HG02870 (cell line): ENCODE measurements around the gene MFAP4.

ENCODE experiments used
- ATAC-seq: cut with Tn5 transposase; IDR thresholded peaks from one replicate; pipeline ENCODE4 v1.9.1; 2021; ENCODE audit warnings: mild to moderate bottlenecking, moderate library complexity; ENCODE audit not compliant: unreplicated experiment

The MFAP4 gene, protein sequence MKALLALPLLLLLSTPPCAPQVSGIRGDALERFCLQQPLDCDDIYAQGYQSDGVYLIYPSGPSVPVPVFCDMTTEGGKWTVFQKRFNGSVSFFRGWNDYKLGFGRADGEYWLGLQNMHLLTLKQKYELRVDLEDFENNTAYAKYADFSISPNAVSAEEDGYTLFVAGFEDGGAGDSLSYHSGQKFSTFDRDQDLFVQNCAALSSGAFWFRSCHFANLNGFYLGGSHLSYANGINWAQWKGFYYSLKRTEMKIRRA

DNA sequence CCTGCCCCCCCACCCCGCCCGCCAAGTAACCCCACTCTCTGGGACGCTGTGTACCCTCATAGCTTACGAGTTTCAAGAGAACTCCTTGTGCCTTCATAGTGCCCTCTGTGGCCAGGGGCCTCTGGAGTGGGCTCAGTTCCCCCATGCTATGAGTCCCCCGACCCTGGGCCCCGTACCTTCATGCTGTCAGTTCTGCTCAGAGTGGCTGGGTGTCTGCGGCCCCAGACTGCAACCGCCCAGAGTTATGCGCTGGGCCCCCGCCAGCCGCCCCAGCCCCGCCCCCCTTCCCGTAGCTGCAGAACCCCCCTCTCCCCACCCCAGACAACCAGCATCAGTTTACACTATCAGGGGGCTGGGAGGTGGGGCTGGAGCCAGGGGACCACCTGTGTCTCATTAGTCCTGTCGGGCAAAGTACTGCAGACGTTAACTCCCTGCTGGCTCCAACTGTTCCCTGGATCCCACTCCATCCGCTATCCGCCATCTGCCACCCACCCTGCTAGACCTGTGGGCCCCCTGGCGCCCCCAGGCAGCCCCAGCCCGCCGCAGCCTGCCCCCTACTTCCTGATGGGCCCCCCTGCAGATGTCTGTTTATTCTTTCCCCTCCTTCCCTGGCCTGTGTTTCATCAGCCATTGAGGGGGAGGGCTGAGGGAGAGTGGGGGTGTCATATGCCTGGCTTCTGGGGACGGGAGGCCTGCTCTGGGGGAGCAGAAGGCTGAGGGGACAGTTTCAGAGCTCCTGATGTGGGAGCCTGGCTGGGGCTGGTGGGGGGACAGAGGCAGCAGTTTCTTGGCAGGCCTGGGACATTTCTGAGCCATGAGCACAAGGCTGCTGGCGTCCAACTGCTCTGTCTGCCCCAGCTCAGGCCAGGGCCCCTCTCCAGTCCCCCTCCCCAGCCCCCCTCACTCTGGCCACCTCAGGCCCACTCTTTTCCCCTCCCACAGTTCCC lies at the start of gene MFAP4:
Gene MFAP4 (minus strand): TSS at position 217 of the 947 bp plus-strand sequence. CDS start 35 bp downstream, at position 182.
- no peak for ATAC-seq

DNA sequence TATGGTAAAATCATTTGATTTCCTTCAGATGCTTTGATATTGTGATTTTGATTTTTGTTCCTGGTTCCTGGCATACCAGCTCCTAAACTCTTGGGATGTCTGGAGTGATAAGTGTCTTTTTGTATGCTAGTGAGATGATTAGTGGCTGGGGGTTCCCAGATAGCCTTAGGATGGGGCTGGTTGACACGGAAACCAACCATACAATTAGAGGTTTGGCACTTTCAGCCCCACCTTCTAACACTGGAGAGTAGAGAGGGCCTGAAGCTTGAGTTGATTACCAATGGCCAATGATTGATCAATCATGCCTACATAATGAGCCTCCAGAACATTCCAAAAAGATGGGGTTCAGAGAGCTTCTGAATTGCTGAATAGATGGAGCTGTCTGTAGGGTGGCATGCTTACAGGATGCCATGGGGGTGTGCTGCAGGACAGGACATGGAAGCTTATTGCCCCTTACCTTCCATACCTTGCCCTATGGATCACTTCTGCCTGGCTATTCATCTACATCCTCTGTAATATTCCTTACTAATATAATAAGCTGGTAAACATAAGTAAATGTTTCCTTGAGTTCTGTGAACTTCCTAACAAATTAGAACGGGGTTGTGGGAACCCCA lies 46.8 kb upstream of the MFAP4 start:
- no peak for ATAC-seq

DNA sequence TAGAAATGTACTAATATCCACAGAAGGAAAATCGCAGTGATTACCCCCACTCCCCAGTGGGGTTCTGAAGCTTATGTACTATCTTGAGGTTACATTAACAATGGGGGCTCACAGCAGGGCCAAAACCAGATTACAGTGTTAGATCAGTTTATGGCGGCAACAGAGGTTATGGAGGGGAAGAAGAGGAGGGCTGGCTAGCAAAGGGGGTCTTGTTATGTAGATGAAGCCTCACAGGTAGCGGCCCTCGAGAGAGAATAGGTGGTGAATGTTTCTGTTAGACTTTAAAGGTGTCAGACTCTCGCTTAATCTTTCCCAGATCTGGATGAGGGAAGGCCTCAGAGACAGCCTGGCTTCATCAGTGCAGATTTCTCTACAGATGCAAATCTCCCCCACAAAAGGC lies 46.3 kb upstream of the MFAP4 start:
- no peak for ATAC-seq

DNA sequence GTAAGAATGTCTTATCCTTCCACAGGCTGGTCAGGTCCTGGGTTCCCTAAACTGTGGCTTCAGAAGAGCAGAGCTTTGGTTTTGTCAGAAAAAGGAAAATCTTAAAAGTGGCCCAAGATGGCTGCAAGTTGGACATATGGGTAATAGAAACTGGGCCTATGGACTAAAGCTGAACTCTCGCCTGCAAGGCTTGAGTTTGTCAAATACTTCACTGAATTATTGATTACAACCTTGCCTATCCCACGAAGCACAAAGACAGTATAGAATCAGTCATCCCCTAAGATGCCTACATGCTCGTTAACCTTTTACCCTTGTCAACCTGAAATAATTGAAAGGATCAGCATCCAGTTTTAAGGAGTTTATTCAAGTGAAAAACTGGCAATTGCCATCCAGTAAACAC lies 44.7 kb upstream of the MFAP4 start:
- ATAC-seq: no peak

DNA sequence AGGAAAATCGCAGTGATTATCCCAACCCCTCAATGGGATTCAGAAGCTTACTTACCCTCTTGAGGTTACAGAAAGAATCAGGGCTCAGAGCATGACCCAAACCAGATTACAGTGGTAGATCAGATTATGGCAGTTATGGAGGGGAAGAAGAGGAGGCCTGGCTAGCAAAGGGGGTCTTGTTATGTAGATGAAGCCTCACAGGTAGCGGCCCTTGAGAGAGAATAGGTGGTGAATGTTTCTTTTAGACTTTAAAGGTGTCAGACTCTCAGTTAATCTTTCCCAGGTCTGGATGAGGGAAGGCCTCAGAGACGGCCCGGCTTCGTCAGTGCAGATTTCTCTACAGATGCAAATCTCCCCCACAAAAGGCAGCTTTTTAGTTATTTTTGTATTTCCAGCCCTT lies 39.6 kb upstream of the MFAP4 start:
- ATAC-seq: no peak

DNA sequence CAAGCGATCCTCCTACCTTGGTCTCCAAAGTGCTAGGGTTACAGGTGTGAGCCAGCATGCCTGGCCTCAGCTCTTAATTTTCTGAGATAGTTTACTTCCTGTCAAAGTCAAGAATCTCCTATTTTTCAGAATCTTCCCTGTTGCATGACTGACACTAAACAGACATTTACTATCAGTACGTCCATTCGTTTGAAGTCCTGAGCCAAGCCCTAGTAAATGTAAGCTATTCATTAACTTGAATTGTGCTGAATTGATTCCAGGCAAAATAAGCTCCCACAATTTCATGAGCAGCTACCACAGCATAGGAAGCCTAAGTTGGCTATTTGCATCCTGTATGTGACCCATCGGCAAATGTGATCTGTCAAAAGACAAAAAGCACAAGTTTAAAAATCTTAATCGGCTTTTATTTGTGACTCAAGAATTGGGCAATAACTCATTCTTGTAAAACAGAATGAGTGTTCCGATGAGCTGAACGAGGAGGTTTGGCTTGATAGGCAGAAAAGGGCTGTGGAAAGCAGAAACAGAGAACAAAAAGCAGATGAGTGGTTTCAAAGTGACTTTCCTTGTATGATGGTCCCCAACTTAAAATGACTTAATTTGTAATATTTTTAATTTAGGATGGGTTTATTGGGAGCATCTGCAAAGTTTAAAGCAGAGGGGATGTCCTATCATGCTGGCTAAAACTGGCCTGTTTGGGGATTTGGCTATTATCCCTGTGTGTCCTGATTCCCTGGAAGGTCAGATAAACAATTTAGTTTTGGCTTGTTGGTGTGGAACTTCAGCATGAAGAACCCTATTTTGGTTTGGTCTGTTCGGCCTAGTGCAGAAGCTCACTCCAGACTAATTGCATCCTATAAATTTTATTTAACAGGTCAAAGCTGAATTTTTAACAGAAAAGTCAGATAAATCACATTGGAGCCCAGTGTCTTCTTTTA lies 38.2 kb upstream of the MFAP4 start:
- ATAC-seq: no peak

DNA sequence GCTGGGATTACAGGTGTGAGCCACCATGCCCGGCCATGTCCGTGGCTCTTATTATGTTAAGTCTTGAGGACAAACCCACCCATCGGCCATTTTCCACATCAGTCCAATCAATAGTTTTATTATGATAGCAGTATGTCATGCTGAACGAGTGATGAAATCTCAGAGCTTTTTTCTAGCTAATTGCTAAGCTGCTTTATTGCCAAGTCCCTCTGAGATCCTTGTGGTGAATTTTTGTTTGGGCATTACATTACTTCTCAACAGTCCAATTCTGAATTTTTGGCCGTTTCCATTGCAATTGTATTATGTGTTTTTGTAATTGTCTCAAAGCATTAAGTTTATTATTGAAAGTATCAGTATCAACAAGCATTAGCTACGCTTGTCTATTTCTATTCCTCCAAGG lies 34.9 kb upstream of the MFAP4 start:
- ATAC-seq: no peak

DNA sequence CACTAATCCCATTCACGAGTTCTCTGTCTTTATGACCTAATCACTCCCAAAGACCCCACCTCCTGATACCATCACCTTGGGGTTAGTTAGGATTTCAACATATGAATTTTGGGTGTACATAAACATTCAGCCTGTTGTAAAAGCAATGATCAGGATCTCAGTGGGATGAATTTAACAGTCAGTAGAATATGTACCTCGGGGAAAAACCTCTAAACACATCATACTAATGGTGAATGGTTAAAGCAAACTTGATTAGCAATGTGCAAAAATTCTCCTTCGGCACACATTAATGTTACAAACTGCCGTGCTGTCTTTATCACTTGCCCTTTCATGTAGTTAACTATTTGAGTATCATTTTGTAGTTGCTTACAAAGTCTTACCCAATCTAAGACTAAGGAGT lies 34.2 kb upstream of the MFAP4 start:
- ATAC-seq: no peak

DNA sequence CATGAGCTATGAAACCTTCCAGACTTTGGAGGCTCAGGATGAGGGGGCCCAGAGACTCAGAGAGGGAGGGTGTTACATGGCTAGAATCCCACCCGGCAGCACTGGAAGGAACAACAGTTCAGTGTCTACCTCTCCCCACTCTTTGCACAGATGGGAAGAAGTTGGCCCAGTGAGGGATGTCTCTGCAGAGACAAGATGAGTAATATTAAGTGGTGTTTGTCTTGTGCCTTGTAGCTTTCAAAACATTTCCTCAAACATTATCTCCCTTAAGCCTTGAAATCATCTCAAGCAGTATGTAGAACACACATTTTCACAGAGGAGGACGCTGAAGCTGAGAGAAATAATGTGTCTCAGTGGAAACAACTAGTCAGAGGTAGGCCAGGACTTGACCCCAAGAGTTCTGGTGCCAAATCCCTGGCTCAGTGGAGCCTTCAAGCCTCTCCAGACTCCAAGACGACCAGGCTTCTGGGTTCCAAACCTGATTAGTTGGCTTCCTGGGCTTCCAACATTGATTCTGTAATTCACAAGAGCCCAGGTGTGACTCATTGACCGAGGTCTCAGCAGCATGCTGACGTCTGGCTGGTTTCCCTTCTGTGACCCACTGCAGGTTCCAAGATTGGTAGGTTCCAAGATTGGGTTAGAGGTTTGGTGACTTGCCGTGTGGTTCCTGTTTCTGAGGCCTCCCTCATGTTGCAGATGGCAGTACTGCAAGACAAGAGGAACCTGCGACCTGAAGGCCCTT lies 31.4 kb upstream of the MFAP4 start:
- no peak for ATAC-seq

DNA sequence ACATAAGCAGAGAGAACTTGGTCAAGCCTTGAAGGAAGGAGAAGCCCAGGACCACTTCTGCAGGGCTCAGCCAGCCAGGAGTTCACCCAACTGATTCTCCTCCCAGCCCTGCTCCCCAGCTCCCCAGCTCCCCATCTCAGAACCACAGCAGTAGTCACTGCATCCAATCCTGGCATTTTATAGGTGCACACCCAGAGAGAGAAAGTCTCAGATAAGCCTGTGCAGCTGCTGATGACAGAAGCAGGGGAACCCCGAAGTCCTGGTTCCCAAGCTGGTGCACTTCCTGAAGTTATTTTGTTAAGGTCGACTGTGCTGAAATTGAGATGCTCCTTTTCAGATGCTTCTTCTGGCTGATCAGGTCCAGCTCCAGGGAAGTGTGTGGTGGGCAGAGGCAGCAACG lies 30.6 kb upstream of the MFAP4 start:
- ATAC-seq: no peak

DNA sequence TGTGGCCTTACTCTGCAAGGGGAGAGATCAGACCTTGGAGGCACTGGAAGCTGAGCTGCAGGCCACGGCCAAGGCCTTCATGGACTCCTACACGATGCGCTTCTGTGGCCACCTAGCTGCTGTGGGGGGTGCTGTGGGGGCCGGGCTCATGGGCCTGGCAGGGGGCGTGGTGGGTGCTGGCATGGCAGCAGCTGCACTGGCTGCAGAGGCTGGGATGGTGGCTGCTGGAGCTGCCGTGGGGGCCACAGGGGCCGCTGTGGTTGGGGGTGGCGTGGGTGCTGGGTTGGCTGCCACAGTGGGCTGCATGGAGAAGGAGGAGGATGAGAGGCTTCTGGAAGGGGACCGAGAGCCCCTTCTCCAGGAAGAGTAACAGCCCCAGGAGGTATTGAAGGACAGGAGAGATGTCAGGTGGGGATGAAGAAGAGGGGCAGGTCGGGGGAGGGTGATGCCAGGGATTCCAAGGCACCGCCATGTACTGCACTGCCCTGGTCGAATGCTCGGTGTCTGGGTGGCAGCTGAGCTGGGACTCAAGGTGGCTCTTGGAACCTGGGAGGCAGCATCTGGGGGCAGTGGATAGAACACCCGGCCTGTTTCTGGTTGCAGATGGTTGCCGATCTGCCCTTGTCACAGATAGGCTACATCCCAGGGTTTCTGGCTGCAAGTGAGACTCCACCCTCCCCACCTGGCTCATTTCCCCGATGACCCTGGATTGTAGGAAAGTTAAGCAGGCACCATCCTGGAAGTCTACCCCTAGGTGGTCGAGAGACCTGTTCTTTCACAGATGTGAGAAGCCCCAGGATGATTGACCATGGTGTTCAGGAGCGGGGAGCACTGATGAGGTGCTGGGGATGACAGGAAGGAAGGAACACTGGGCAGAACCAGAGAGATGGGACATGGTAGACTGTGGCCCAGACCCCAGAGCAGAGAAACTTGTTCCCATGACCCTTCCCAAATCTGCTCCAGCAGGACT lies 29.1 kb upstream of the MFAP4 start:
- ATAC-seq: no peak

DNA sequence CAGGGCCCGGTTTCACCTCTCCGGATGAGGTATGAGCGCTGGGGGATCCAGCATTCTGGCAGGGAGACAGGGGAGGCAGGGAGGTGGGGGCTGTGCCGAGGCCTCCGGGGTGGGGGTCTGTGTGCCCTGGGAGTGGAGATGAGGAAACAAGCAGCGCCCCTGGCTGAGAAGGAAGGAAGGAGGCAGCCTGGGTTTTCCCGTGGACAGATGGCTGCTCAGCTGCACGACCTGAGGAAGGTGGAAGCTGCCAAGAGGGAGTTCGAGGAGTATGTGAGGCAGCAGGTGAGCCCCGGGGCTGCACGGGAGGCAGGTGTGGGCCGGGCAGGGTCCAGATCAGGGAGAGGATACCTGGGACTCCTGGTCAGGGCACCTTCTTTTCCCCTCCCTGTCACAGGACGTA lies 28.3 kb upstream of the MFAP4 start:
- no peak for ATAC-seq

DNA sequence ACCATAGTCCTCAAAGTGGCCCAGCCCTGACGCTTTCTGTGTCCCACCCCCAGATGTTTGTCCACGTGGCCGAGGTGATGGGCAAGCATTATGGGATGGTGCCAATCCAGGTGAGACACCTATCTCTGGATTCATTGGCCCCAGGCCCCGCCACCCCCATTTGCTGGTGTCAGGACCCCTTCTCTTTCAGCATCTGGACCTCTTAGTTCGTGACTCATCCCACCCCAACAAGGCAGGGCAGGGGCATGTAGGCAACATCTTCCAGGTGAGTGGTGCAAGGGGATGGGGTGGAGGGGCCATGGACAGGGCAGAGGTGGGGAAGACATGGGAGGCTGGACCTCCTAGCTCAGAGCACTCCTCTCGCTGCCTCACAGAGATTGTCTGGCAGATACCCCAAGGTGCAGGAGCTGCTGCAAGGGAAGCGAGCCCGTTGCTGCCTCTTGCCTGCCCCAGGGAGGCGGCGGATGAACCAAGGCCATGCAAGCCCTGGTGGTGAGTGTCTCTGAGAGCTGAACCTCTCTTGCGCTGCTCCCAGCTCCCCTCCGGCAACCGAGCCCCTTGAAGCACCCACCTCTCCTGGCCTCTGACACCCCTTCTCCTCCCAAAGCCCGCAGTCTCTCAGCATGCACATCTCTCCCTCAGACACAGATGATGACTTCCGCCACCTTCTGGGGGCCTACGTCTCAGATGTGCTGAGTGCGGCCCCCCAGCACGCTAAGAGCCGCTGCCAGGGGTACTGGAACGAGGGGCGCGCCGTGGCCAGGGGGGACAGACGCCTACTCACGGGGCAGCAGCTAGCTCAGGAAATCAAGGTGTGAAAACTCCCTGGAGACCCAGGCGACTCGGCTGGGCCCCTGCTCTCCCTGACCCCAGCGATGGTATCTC lies 27.6 kb upstream of the MFAP4 start:
- ATAC-seq: no peak

DNA sequence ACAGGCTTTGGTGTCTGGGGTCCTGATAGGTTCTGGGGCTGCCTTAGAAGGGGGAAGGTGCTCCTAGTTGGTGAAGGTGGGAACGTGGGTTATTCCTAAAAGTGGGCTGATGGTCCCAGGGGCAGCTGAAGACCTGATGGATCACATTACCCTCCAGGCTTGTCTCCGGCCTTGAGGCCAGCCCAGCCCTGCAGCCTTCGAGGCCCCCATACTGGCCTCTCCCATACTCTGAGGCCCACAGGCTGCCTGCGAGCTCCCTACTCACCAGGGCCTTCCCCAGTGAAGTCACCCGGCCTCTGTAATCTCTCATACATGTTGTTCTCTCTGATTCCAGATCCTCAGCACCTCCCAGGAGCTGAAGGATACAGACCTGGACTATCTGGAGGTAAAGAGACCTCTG lies 26.8 kb upstream of the MFAP4 start:
- ATAC-seq: no peak

DNA sequence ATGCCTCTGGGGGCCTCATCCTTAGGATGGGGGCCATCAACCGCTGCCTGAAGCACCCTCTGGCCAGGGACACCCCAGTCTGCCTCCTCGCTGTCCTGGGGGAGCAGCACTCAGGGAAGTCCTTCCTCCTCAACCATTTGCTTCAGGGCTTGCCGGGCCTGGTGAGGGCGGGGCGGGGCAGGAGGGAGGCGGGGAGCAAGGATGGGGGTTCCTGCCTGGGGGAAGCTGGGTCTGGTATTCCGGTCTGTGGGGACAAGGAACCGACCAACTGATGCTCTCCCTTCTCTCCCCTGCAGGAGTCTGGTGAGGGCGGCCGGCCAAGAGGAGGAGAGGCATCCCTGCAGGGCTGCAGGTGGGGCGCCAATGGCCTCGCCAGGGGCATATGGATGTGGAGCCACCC lies 26.0 kb upstream of the MFAP4 start:
- ATAC-seq: no peak

DNA sequence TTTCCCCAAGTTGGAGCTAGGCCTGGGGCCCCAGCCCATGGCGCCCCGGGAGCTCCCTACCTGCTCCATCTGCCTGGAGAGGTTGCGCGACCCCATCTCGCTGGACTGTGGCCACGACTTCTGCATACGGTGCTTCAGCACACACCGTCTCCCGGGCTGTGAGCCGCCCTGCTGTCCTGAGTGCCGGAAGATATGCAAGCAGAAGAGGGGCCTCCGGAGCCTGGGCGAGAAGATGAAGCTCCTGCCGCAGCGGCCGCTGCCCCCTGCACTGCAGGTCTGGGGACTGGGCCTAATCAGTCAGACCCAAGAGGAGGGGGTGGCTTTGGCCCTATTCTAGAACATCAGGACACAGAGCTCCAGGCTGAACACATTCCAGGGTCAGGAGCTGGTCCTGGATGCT lies 25.5 kb upstream of the MFAP4 start:
- no peak for ATAC-seq

DNA sequence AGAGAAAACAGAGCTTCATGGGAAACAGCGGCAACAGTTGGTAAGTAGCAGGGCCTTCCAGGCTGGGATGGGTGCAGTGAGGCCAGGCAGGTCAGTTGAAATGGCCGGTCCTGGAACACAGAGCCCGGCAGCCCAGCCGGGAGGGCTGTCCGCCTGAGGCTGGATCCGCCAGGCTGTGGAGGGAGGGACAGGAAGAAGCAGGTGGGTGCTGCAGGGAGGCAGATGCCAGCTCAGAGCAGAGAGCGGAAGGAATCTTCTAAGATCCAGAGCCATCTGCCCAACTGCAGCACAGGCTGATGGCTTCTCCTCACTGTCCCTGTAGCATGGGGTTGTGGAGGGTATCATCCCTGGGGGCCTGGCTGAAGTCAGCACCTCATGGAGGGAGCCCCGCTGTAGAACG lies 24.6 kb upstream of the MFAP4 start:
- no peak for ATAC-seq
